HG02852 (cell line): ENCODE results near the gene TSSC4.
"Not testable (repeated sequence)": the region's sequence is repeated elsewhere in the genome, so short reads cannot be mapped to it uniquely, and the experiment has no call there.

Experiments
- ATAC-seq: cut with Tn5 transposase; IDR thresholded peaks from one replicate; pipeline ENCODE4 v1.9.1; 2021; ENCODE audit warnings: mild to moderate bottlenecking, moderate library complexity; ENCODE audit not compliant: unreplicated experiment

Gene TSSC4

DNA sequence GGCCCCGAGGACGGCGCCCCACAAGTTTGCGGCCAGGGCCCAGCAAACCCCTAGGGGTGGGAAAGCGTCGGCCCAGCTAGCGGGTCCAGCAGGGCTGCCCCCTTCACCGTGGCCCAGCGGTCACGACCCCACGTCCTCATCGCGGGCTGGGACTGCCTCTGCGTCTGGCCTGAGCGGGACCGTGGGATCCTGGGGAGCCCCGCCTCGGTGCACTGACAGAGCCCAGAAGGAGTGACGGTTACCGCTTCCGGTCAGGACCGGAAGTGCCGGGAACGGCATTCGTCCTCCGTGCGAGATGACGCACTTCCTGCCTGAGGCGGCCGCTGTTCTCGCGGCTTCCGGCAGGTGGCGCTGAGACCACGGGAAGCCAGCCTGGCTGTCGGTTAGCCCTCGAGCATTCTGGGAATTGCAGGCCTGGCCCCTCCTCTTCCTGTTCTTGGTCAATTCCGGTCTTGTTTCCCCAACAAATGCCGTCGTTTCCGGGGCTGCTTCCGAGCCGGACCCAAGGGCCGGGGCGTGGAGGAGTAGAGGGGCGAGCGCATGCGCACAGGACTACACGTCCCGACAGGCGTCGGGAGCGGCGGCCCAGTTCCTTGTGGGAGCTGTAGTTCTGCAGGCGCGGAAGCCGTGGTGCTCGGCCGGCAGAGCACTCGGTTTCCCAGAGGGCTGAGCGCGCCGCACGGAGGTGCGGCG lies at the start of gene TSSC4:
Gene TSSC4, plus strand, starts transcription at position 682 of the 693 bp plus-strand sequence. CDS start 1,884 bp downstream, outside the sequence.
- peak; percentile 80 for ATAC-seq

DNA sequence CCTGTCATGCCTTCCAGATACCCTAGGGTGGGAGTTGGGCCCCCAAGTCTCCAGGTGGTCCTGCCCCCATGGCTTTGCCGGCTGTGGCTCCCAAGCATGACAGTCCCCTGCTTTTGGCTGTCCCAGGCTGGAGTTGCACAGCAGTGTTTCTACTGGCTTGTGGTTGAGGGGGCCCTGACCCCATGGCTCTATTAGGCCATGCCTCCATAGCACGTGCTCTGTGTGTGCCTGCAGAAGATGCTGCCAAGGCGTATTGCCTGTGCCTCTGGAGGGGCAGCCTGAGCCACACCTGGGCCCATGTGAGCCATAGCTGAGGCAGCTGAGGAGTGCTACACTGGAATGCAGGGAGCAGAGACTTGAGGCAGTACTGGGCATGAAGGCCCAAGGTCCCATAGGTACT lies 48.8 kb upstream of the TSSC4 start:
- ATAC-seq: no peak

DNA sequence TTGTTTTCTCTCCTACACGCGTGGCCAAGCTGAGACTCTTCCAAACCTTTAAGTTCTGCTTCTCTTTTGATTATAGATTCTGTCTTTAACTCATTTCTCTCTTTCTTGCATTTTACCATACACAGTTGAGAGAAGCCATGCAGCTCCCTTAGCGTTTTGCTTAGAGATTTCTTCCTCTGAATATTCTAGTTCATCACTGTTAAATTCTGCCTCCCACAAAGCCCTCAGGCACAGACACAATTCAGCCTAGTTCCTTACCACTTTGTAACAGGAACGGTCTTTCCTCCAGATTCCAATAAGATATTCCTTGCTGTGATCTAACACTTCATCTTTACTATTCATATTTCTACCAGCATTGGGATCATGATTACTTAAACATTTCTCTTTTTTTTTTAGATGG lies 48.1 kb upstream of the TSSC4 start:
- ATAC-seq: no peak

DNA sequence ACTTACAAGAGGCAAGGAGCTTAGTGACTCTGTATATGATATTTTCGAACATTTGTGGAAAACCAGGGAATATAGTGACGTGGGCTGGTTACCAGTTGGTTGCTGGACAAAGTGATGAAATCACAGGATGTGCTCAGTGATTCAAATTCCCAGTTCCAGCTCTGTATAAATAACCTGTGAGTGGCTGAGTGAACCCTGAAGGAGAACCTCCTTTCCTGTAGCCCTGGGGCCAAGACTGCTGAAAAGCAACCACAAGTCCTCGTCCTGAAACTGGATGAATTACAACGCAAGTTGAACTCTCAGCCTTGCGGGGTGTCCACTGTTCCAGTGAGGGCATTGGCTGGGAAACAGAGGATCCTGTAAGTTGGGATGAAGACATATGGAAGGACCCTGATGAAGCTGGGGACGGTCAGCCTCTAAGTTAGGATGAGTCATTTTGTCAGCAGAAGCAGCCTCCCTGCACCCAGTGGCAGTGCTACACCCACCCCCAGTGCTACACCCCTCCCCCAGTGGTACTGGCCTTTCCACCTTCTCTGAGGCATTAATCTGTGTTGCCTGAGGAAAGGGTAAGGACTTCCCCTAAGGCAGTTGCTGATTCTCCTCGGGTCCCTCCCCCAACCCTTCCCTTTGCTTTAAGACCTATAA lies 45.4 kb upstream of the TSSC4 start:
- ATAC-seq: no peak

DNA sequence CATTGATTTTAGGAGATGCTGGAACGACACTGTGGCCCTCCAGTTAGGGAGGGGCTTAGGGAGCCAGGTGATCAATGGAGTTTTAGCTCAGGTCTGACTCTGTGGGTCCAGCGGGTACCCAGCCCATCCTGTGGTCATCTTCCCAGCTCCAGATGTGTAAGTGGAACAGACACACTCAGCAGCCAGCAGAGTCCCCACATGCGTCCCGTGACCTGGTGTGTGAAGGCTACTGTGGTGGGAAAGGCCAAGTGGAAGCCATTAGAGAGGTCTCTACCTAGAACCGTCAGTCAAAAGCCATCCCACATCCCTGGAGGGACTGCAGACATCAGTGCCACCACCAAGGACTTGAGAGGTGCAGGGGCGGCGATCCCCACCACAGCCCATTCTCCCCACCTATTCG lies 43.3 kb upstream of the TSSC4 start:
- ATAC-seq: no peak

DNA sequence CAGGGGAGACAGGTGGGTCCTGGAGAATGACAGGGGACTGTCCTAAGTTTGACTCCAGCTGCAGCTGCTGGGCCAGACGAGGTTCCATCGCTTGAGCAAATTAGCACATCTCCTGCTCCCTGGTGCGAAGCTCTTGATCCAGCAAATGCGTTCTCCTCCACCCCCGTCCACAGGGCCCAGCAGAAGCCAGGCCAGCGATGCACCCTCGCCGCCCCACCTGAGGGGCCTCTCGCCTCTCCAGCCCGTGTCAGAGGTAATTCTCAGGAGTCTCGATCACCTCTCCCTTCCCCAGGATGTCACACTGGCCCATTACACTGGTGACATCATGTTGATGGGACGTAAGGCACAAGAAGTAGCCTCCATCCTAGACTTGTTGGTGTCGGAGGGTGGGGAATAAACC lies 42.9 kb upstream of the TSSC4 start:
- not testable (repeated sequence) for ATAC-seq

DNA sequence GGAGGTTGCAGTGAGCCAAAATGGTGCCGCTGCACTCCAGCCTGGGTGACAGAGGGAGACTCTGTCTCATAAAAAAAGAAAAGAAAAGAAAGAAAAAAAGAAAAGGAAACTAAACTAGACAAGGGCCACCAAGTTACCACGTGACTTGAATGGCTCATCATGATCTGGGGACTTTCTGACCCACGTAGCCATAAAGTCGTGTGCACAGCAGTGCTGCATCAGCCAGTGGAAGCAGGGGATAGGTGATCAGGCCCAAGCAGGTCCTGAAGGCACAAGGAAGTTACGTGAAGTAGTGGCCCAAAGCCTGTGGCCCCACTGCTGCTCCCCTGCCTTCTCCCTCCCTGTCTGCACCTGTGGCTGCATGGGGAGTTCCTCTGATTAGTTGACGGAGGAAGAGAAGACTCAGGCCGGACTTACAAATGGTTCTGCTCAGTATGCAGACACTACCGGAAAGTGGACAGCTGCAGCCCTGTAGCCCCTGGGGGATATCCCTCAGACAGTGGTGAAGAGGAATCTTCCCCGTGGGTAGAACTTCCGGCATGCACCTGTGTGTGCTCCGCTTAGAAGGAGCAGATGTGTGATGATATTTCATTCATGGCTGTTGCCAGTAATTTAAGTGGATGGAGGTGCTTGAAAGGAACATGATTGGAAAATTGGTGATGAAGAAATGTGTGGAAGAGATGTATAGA lies 41.7 kb upstream of the TSSC4 start:
- ATAC-seq: no peak

DNA sequence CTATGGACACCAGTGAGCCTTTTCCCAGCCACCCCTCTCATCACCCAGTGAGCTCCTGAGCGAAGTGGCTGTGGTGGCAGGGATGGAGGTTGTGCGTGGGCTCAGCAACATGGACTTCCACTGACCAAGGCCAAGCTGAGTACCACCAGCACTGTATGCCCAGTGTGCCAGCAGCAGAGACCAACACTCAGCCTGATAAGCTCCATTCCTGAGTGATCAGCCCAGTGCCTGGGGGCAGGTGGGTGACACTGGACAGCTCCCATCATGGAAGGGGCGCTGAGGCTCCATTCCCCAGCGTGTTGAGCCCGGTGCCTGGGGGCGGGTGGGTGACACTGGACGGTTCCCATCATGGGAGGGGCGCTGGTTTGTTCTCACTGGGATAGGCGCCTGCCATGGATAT lies 41.0 kb upstream of the TSSC4 start:
- ATAC-seq: no peak

DNA sequence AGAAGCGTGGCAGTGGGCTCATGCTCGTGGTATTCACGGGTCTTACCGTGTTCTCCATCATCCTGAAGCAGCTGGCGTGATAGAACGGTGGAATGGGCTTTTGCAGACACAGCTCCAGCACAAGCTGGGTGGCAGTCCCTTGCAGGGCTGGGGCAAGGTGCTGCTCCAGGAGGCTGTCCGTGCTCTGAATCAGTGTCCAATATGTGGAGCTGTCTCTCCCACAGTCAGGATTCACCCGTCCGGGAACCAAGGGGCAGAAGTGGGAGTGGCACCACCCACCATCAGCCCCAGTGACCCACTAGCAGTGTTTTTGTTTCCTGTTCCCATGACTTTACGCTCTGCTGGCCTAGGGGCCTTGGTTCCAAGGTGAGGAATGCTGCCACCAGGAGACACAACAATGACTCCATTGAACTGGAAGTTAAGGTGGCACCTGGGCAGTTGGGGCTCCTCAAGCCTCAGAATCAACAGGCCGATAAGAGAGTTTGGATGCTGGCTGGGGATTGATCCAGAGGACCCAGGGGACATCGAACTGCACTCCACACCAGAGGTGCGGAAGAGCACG lies 40.4 kb upstream of the TSSC4 start:
- ATAC-seq: no peak

DNA sequence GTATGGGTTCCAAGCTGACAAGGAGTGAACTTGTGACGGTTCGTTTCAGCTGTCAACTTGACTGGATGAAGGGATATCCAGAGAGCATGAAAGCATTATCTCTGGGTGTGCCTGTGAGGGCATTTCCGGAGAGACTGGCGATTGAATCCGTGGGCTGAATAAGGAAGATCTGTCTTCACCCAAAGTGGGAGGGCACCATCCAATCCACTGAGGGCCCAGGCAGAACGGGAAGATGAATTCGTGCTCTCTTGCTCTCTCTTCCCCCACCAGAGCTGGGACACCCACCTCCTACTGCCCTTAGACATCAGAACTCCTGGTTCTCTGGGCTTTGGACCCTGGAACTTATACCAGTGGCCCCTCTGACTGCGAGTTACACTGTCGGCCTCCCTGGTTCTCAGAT lies 39.0 kb upstream of the TSSC4 start:
- ATAC-seq: no peak

DNA sequence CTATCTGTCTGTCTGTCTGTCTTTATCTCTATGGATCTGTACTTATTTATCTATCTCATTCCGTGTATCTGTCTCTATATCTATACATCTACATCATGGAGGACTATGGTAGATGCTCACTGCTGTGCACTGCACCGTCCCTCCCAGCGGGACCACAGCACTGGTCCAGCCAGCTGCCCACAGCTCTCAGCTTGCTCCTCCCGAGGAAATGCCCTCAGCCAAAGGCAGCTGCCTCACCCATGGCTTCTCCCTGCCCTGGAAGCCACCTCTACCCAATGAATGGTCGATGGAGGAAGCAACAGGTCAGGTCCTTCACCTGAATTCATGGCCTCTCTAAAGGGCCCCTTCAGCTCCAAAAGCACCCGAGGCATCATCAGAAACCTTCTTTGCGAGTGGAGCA lies 38.1 kb upstream of the TSSC4 start:
- no peak for ATAC-seq

DNA sequence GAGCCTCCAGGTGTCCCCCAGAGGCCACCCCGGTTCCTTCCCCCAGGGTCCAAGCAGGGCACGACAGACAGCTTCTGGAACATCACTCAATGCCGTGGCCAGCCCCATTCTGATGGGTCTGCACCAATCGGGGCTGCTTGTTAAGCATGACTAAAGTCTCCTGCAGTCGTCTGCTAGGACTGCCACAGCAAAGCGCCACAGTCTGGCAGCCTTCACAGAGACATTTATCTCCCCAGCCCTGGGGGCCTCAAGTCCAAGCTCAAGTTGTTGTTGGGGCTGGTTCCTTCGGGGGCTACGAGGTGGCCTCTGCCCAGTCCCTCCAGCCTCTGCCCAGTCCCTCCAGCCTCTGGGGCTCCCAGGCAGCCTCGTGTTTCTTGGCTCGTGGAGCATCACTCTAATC lies 37.4 kb upstream of the TSSC4 start:
- ATAC-seq: no peak

DNA sequence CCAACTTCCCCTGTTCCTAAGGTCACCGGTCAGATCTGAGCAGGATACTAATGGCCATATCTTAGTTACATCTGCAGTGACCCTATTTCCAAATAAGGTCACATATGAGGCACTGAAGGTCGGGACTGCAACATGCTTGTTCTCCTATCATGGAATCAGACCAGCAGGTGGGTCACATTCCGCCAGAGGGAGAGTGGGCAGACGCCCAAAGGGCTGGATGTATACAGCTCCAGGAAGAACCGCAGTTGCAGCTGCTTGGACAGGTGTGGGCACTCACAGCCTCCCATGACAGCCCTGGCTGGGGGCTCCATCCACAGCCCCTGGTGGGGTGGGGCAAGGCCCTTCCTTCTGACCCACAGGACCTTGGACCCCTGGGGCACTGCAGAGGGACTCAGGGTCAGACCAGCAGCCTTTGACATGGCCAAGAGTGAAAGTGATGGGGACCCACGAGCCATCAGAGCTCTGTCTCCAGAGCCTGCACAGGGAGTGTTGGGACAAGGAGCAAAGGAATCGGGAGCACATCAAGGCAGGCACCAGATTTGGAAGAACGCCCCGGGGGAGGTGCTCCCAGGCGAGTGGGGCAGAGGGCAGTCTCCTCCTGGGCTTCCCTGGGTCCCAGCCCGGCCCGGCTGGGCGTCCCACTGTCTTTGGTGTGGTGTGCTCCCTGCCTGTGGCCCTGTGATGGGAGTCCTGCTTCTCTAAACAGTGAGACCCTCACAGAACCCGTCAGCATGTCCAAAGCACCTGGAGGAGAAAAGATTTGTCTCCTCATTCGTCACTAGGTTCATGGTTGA lies 36.8 kb upstream of the TSSC4 start:
- ATAC-seq: no peak

DNA sequence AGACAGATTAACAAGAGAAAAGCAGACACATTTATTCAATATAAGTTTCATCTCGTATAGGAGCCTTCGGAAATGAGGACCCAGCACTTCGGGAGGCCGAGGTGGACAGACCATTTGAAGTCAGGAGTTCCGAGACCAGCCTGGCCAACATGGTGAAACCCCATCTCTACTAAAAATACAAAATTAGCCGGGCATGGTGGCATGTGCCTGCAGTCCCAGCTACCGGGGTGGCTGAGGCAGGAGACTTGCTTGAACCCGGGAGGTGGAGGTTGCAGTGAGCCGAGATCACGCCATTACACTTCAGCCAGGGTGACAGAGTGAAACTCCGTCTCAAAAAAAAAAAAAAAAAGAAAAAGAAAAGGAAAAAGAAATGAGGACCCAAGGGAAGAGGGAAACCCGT lies 36.2 kb upstream of the TSSC4 start:
- not testable (repeated sequence) for ATAC-seq

DNA sequence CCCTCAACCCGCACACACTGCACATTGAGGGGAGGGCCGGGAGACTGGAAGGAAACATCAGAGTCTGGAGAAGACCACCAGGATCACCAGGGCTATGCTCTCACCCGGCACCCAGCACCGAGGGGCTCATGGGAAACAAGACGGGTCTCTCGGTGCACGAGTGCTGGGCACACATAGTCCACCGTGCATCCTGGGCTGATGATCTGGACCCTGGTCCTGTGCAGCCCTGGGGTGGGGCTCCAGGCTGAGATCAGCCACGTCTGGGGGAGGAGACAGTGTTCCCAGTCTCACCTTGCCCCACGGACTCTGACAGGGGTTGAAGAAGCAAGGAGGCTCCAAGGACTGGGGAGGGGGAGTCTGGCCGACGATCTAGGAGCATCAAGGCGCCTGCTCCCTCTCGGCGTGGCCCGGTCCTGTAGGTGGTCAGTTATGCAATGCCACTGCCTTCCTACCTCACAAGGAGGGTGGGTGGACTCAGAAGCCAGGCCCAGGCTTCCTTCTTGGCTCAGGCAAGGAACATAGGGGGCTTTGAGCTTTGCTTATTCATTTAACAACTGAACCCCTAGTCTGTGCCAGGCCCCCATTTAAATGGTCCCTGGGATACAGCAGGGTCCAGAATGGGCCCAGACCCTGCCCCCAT lies 34.9 kb upstream of the TSSC4 start:
- ATAC-seq: no peak

DNA sequence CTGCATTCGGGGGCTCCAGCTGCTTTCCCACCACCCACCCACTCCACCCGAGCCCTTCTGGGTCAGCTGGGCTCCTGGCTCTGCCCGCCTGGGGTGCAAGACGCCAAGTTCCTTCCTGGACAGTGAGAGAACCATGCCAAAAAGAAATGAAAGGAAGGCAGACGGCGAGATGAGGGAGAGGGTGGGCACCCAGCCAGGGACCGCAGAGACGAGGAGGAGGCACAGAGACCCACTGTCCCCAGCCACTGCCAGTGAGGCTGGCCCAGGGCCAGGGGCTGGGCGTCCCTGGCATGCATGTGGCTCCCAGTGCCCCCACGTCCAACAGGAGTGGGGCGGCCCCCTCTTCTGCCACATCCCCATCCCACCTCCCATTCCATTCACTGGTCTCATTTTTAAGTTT lies 34.3 kb upstream of the TSSC4 start:
- ATAC-seq: no peak

DNA sequence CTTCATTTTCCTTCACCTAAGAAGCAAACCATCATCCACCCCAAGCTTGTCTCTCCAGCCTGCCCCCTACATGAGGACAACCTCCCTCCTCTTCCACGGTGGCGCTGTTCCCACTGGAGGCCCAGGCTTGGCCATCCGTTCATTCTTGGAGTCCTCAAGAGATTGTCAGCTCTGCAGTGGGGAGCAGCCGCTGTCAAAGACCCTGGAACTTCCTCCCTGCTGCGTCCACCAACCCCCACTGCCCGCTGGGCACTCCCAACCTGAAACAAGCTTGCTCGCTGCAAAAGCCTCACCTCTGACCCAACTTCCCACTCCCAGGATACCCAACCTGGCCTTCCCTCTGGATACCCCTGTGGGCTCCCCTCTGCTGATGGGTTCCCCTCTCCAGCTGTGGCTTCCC lies 33.8 kb upstream of the TSSC4 start:
- ATAC-seq: no peak

DNA sequence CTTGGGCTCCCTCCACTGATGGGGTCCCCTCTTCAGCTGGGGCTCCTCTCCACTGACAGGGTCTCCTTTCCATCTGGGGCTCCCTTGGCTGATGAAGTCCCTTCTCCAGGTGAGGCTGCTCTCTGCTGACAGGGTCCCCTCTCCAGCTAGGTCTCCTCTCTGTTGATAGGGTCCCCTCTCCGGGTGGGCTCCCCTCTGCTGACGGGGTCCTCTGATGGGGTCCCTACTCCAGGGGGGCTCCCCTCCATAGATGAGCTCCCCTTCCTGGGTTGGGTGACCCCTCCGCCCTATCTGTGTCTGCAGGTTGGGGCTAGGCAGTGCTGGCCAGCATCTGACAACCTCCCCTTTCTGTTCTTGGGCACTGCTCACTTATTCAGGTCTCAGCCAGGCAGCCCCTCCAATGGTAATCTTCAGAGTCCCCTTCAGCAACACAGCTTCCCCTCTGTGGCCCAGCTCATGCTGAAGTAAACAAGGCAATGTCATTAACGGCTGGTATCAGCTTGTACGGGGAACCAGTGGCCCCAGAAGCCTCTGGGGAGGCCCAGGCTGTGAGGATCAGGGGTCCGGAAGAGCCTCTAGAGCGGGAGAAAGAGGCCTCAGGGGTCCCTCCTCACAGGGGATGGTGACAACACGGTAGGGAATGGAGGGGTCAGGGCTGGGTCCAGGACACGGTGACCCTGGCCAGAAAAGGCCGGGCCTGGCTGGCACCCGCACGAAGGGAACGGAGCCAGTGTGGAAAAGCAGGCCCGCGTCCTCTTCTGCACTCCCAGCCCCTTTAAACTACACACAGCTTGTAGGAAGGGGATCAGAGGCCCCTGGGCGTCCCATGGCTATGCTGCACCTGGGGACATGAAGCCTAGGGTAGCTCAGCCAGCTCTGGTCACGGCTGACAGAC lies 33.0 kb upstream of the TSSC4 start:
- ATAC-seq: no peak

DNA sequence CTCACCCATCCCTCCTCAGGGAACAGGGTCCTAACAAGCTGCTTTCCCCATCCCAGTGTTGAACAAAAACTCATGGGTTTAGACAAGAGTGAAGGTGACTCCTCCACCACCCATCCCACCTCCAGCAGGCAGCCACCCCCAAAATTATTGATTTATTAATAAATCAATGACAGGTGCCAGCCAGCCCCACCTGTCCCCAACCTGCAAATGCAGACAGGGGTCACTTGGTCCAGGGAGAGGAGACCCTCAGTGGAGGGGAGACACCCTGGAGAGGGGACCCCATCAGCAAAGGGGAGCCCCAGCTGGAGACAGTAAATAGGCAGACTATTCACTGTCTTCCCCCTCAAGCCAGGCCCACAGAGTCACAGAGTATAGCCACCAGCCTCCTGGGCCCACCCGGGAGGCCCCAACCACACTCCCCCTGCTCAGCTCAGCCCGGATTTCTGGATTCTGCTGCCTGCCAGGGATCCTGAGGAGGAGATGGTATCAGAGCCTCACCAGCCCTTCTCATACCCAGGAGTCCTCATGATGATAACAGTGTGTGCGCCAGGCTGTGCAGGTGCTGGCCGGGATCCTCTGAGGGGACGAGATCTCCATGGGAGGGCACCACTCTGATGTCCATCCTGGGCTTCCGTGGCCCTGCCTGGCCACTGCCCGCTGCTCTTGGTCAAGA lies 32.2 kb upstream of the TSSC4 start:
- no peak for ATAC-seq
